HG03575 (cell line): Measurements from ENCODE around the gene NTM.

ENCODE experiments used
- ATAC-seq: cut with Tn5 transposase; IDR thresholded peaks from one replicate; pipeline ENCODE4 v1.9.1; 2021; ENCODE audit not compliant: unreplicated experiment, insufficient number of reproducible peaks, low FRiP score; ENCODE audit errors: extremely low read depth

NTM gene

DNA sequence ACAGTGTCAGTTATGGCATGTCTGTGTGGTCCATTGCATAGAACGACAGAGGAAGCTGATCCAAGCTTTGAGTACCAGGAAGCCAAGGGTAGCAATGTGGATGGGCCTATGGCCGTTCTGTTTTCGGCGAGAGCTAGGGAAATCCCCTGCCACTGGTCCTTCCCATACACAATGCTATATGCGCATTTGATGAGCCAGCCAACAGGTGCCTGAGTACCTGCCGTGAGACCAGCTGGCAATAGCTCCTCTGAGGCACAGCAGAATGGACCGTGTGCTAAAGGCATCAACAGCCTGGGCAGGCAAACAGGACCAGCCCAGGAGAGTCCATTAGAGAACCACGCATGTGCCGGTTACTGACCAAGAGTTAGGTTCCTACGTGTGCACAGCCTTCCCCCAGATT lies 753.0 kb downstream of the NTM start:
- no peak for ATAC-seq

DNA sequence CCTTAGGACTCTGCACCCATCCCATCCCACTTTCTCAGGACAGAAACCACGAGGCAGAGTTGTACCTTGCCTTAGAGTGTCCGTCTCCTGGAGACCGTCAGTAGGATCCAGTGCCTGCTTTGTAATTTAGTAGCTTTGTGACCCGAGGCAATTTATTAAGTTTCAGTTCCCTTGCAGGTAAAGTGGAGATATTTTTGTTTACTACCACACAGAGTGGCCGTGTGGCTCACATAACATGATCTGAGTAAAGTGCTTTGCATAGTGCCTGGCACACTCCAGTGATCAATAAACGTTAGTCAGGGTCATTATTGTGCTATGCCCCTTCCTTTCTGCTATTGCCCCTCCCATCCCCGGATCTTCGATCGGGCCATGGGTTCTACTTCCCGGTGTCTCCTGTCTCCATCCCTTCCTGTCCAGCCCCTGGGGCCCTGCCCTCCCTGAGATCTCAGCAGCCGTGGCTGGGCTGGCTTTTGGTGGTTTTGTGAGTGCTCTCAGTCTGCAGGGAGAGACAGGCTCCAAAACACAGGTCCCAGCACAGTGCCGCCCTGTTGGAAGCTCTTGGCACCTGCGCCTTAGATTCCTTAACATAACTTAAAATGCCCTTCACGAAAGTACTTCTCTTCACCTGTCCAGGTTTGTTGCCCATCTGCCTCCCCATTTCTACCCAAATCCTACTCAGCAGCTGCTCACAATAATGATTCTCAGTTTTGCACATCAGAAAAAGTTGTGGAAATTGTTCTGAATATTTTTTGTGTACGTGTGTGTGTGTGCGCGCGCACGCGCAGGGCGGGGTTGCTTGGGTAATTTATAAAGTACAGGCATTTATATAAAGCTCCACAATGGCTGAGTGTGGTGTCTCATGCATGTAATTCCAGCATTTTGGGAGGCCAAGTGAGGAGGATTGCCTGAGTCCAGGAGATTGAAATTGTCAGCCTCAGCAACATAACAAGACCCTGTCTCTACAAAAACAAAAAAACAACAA lies 753.7 kb downstream of the NTM start:
- no peak for ATAC-seq

GRCh38 chr11:132125988-132126871 lies 755.8 kb downstream of the NTM start:
- no peak for ATAC-seq

DNA sequence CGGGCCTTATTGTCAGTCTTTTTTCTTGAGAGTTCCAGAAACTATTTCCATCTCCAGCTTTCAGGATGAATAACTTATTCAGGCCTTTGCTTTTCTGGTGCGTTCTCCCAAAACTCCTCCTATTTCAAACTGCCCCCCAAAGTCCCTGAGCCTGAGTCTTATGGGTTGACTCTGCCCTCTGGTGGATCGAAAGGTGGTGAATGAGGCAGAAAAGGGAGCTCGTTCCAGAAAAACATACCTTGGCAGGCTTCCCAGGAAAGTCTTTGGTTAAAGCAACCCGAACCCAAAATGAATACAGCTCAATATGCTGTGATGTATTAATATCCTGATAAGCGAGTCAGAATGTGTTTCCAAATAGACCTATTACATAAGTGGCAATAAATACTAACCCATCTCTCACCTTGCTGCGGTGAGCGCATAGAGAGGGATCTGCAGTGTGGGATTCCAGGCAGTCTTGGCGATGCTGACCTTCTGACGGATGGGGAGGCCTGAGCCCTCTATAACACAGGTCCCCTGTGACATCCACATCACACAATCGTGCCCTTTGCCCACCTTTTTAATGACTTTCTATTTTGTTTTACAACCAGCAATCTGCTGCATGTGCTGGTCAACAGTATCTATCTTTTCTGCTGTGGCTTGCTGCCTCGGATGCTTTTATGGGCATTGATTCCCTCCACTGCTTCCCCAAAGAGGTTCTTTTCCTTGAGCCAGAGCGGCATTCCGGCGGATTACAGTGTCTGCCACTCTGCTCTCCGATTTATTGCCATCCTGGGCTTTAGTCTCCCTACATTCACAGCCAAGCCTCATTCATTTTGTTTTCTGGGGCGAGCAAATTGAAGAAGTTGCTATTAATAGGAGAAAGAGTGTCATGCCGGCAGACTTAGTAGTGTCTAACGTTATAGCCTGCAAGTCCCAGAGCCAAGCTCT lies 756.8 kb downstream of the NTM start:
- ATAC-seq: no peak

GRCh38 chr11:132127900-132128288 lies 757.5 kb downstream of the NTM start:
- no peak for ATAC-seq

DNA sequence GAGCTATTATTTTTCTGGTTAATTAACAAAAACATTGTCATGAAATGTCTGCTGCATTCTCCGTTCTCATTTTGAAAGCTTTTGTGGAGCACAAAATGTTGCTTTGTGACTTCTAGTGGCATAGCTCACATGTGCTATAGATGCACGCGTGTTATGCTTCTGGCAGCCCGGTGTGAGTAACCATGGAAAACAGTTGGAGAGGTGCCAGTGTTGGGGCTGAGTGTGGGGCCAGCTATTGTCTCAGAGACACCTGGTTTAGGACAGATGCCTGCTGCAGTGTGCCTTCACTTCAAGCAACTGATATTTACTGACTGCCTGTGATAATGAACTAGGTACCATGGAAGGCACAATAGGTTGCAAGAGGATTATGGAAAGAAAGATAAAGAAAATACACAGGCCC lies 760.6 kb downstream of the NTM start:
- no peak for ATAC-seq

DNA sequence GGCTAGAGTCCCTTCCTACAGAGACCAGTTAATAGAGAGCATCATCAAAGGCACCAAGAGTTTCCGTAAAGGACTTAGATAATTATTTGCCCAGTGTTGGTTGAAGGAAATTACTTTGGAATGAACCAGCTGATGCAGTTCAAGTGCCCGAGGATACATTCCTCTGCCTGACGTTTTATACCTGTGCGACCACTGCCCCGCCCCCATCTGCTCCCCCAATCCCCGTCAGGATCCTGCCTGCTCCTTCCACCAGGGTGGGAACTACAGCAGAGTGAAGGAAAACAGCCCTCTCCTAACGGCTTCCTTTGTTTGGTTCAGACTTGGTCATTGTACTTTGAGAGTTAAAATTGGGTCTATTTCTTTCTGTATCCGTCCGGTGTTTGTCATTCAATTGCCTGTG lies 761.5 kb downstream of the NTM start:
- ATAC-seq: no peak

- ATAC-seq: no peak
Measured at GRCh38 chr11:132134322-132134721, 763.9 kb downstream of the NTM start.

- ATAC-seq: no peak
Measured at GRCh38 chr11:132137289-132137980, 767.0 kb downstream of the NTM start.

GRCh38 chr11:132137981-132138313 lies 767.5 kb downstream of the NTM start:
- no peak for ATAC-seq

- no peak for ATAC-seq
Measured at GRCh38 chr11:132139181-132139580, 768.8 kb downstream of the NTM start.

DNA sequence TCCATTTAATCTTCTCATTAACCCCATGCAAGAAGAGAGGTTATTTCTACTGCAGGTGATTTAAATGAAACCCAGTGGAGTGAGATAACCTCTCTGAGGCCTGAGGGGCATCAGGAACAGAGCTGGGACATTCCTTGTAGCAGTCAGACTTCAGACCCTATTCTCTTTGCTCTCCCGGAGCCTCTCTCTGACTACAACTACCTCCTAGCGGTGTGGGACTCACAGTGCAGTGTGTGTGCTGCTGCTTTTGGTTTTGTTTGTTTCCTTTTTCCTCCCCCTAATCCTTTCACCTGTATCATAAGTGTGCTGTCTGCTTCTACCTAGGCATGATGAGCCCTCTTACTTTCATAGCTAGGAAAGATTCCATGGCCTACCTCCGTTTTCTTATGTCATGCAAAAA lies 769.6 kb downstream of the NTM start:
- no peak for ATAC-seq

DNA sequence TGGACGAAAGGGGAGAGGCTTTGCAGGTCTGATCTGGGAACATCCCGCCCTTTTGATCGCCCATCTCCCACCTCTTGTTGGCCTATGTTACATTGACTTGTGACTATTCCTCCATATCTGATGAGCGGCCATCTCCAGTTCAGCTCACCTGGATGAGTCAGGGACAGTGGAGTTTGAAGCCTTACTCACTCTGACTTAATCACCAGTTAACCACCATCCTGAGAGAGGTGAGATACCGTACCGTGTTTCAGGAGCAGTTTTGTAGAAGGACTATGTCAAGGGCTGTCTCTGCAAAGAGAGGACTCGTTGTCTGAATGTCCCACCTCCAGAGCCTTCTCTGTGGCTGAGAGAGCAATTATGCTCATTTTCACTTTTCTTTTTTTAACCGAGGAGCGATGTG lies 771.7 kb downstream of the NTM start:
- ATAC-seq: no peak

DNA sequence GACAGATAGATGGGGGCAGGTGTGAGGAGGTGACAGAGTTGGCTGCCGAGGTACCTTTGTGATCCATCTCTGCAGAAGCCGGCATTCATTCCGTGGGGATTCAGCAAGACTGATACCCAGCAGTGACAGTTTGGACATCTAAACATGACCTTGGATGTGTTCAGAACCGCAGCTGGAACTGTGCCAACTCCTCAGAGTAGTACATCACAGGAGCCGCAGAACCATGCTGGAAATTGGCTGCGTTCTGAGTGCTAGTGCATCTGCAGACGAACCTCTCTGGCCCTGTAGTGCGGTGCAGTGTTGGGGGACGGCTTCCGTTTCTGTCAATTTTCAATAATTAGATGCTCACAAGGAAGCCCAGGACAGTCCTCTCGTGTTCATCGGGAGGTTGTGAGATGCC lies 772.1 kb downstream of the NTM start:
- ATAC-seq: no peak

GRCh38 chr11:132147464-132147863 lies 777.0 kb downstream of the NTM start:
- ATAC-seq: no peak

- no peak for ATAC-seq
Measured at GRCh38 chr11:132154781-132155180, 784.4 kb downstream of the NTM start.

DNA sequence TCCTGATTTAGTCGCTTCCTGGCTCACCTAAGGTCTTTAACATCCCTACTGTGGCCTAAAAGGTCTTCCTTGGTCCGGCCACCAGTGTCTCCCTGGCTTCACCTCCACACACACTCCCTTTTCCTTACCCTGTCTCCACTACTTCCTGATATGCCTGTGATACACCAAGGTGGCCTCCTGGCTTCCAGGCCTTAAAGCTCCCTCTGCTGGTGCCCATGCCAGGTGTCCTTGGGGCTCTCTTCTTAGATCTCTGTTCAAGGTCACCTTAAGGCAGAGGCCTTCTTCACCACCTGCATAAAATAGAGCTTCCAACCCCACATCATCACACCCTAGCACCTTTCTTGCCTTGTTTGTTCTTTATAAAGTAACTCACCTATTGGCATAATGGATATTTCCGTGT lies 787.7 kb downstream of the NTM start:
- ATAC-seq: no peak

GRCh38 chr11:132158696-132159095 lies 788.3 kb downstream of the NTM start:
- ATAC-seq: no peak
